NB4 (cell line): ENCODE data around the gene WDR7.
A peak's percentile ranks its signal among the peaks of the same experiment; 100 is the strongest.

Experiments used
- DNase-seq: peaks from one replicate; pipeline ENCODE4 v3.0.0; 2010; ENCODE audit warnings: low read depth
- H3K4me3 ChIP-seq: one replicate; pipeline ENCODE4 v1.5.1; 2011; ENCODE audit warnings: mild to moderate bottlenecking, low read depth, low read length, moderate library complexity
- MYC ChIP-seq: IDR thresholded peaks from 2 replicates; pipeline ENCODE4 v1.6.1; 2011; ENCODE audit warnings: low read depth, low read length
- POLR2A ChIP-seq: IDR thresholded peaks from 2 replicates; pipeline ENCODE4 v1.6.1; 2011; ENCODE audit warnings: mild to moderate bottlenecking; ENCODE audit not compliant: insufficient read length; ENCODE audit errors: extremely low read depth
- TF ChIP-seq, protein P1 (sequence below): IDR thresholded peaks from 2 replicates; pipeline ENCODE4 v1.6.1; 2011; ENCODE audit warnings: low read depth, low read length
- TF ChIP-seq, protein P2 (sequence below): IDR thresholded peaks from one replicate; pipeline ENCODE4 v1.5.1; 2012; ENCODE audit warnings: low read depth, low read length

WDR7 gene

DNA sequence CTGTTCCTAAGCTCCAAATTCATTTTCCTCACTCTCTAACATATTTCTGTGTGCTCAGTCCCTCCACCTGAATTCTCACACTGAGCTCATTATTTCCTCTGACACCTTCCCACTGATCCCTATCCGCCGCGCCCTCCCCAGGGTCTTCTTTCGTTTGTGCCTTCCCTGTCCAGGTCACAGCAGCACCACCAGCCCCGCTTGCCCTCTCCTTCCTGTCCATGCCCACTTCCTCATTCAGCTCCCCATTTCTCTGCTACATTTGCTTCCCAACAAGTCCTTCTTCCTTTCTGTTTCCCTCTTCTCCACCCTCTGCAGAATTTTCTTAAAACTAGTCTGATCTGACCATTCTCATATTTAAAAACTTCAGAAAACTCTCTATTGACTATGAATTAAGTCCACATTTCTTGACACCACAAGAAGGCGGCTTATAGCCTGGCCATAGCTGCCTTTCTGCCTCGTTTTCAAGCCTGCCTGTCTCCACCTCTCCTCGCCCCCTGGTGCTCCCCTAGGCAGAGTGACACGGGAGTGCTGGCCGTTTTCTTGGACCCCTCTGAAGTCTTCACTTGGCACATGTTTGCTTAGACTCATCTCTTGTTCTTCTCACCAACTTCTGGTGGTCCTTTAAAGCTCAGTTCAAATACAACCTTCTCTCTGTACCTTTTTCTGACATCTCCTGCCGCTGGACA lies 357.0 kb downstream of the WDR7 start:
- TF ChIP-seq, protein P1, sequence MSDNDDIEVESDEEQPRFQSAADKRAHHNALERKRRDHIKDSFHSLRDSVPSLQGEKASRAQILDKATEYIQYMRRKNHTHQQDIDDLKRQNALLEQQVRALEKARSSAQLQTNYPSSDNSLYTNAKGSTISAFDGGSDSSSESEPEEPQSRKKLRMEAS = no peak
- TF ChIP-seq, protein P2, sequence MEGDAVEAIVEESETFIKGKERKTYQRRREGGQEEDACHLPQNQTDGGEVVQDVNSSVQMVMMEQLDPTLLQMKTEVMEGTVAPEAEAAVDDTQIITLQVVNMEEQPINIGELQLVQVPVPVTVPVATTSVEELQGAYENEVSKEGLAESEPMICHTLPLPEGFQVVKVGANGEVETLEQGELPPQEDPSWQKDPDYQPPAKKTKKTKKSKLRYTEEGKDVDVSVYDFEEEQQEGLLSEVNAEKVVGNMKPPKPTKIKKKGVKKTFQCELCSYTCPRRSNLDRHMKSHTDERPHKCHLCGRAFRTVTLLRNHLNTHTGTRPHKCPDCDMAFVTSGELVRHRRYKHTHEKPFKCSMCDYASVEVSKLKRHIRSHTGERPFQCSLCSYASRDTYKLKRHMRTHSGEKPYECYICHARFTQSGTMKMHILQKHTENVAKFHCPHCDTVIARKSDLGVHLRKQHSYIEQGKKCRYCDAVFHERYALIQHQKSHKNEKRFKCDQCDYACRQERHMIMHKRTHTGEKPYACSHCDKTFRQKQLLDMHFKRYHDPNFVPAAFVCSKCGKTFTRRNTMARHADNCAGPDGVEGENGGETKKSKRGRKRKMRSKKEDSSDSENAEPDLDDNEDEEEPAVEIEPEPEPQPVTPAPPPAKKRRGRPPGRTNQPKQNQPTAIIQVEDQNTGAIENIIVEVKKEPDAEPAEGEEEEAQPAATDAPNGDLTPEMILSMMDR = no peak
- no peak for TF ChIP-seq MYC
- no peak for TF ChIP-seq POLR2A
- peak overlapping the region; percentile 40 for H3K4me3 ChIP-seq
- DNase-seq = peak; percentile 67

DNA sequence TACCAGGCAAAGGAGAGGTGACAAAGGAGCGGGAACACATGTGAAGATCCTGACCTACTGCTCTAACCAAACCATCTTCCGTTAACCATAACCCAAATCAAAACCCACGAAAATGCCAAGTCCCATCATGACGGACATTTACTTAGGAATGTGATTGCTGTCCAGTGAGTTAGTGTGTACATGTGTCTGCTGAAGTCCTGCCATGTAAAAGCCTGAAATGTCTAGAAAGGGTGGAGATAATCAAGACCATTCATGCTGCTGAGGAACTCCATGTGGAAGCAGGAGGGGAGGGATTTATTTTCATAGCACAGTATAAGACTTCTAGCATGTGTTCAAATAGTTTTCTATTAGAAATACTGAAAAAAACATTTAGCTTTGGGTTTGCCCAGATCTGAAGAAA lies 358.7 kb downstream of the WDR7 start:
- DNase-seq = no peak
- no peak overlapping the region for H3K4me3 ChIP-seq
- TF ChIP-seq MYC = no peak
- no peak for TF ChIP-seq POLR2A
- TF ChIP-seq, protein P2 = no peak
- TF ChIP-seq, protein P1 = no peak

DNA sequence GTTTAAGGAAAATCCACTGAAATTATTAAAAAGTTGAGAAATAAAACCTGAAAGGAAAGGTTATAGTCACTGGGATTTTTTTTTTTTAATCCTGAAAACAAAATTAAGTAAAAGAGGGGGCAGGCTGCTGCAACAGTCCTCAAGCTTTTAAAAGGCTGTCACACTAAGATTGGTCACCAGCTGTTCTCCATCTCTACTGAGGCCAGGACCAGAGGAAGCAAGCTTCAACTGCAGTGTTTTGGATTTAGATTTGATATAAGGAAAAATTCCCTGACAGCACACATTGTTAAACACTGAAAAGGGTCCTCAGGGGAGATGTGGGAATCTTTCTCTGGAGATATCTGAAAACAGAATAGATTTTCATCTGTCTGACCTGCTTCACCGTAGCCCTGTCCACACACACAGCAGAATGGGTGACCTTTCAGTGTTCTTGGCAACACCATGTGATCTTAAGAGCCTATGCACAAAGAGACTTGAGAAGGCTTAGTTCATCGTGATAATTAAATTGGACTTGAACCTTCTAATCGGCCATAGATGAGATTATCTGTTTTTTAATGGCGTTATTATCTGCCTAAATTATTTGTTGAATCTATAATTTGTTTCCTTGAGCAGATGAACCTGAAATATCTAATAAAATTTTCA lies 363.7 kb downstream of the WDR7 start:
- no peak for DNase-seq
- TF ChIP-seq POLR2A (no peak), MYC (no peak)
- TF ChIP-seq, protein P2 = no peak
- TF ChIP-seq, protein P1 = no peak
- no peak overlapping the region for H3K4me3 ChIP-seq

DNA sequence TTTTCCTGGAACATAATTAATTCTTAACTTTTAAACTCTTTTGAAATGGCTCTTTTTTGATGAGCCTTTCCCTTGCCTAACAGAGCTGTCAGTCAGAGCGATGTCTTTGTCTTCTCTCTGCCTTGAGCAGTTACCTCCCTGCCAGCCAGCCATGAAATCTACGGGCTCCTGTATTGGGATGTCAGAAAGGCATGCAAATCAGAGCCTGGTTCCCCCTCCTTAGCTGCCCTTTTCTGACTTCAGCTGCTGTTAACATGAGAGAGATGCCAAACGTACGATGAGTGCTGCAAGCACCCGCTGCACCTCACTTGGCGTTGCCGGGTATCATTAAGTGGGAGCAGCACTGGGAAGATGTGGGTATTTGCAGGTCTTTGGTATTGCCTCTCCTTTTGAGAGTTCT lies 364.3 kb downstream of the WDR7 start:
- no peak for DNase-seq
- no peak overlapping the region for H3K4me3 ChIP-seq
- no peak for TF ChIP-seq MYC
- TF ChIP-seq, protein P1 = no peak
- no peak for TF ChIP-seq POLR2A
- TF ChIP-seq, protein P2 = no peak

DNA sequence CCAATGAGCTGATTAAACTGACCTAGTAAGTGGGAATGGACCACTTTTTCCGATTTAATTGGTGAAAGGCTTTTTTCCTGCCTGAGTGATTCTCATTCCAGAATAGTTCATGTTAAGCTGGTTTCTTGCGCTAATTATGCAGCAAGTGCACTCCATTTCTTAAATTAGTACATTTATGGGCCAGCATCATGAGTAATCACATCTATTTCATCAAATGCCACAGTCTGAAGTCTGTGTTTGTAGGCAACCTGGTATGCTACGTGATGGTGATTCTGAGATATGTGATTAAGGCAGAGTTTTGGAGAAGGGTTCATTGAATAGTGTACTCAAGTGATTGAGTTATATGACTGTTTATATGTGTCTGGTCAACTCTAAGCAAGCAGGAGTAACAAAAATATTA lies 367.7 kb downstream of the WDR7 start:
- TF ChIP-seq, protein P1 = no peak
- TF ChIP-seq MYC = no peak
- no peak for TF ChIP-seq POLR2A
- TF ChIP-seq, protein P2 = no peak
- no peak overlapping the region for H3K4me3 ChIP-seq
- DNase-seq = no peak
